Upper lobe of right lung (tissue), 1 donor: ENCODE data around the gene AP4E1. TPM values are rescaled to one million over a fixed set of nuclear protein-coding genes. Genes with fewer than 3 reads are reported as not detected.

Source experiments
- ATAC-seq: fragments of 200-7000 bp; cut with Tn5 transposase; one replicate; pipeline ENCODE4 v1.9.1; 2020; ENCODE audit warnings: mild to moderate bottlenecking, moderate library complexity
- DNase-seq: peaks from one replicate; pipeline ENCODE4 v3.0.0-alpha.2; 2020
- H3K27ac ChIP-seq: fragments of 200-600 bp; one replicate; pipeline ENCODE4 v1.8.0; 2022
- H3K27me3 ChIP-seq: fragments of 200-600 bp; one replicate; pipeline ENCODE4 v1.8.0; 2022; ENCODE audit warnings: mild to moderate bottlenecking
- H3K36me3 ChIP-seq: fragments of 200-600 bp; one replicate; pipeline ENCODE4 v1.8.0; 2022
- H3K4me1 ChIP-seq: fragments of 200-600 bp; one replicate; pipeline ENCODE4 v1.8.0; 2022
- H3K4me3 ChIP-seq: fragments of 200-600 bp; one replicate; pipeline ENCODE4 v1.8.0; 2022; ENCODE audit warnings: mild to moderate bottlenecking
- H3K9me3 ChIP-seq: fragments of 200-600 bp; one replicate; pipeline ENCODE4 v1.8.0; 2022
- CTCF ChIP-seq: fragments of 200-600 bp; IDR thresholded peaks from one replicate; pipeline ENCODE4 v1.8.0; 2022; ENCODE audit warnings: antibody characterized with exemption
- intact Hi-C: fragments of 100-400 bp; cut with DNase I; formaldehyde crosslinking; loops from one replicate; pipeline ENCODE4 v1.11.0; 2022
- total RNA-seq: library from RNA; stranded (reverse); fragmentation: NEBNext Ultra II Directional; extraction: Animal tissue kit (Norgen Biotek cat#: 25700); gene quantifications from one replicate; pipeline ENCODE4 v1.2.1, GENCODE V29; 2021
- donor health status: DM: no; HTN: yes; CAD: no; lungs with severe emphysema.

The AP4E1 gene
- total RNA-seq, 1 donor from 2014 or later, result 10.8 TPM

- H3K27me3 ChIP-seq, result no peaks in the 10 kb centered on the region
- H3K36me3 ChIP-seq, result no peaks in the 10 kb centered on the region
- H3K4me3 ChIP-seq, result no peak overlapping the region
- intact Hi-C loops, result no loop called here
- DNase-seq (no peak), ATAC-seq (no peak)
- H3K27ac ChIP-seq, result no peak overlapping the region
- TF ChIP-seq CTCF, result no peak
- no peaks in the 10 kb centered on the region for H3K9me3 ChIP-seq
- H3K4me1 ChIP-seq, result no peaks in the 10 kb centered on the region
These were observed 108.1 kb downstream of the AP4E1 start for GRCh38 chr15:51016615-51017014.

- H3K27me3 ChIP-seq, result no peaks in the 10 kb centered on the region
- DNase-seq (no peak), ATAC-seq (no peak)
- H3K27ac ChIP-seq, result no peak overlapping the region
- H3K36me3 ChIP-seq, result no peaks in the 10 kb centered on the region
- TF ChIP-seq CTCF, result no peak
- intact Hi-C loops, result no loop called here
- H3K4me3 ChIP-seq, result no peak overlapping the region
- no peaks in the 10 kb centered on the region for H3K9me3 ChIP-seq
- H3K4me1 ChIP-seq, result no peaks in the 10 kb centered on the region
These were observed 113.7 kb downstream of the AP4E1 start for GRCh38 chr15:51022206-51022605.

- intact Hi-C loops, result no loop called here
- Histone ChIP-seq H3K4me1 (no peaks in the 10 kb centered on the region), H3K9me3 (no peaks in the 10 kb centered on the region), H3K4me3 (no peak overlapping the region), H3K27me3 (no peaks in the 10 kb centered on the region), H3K36me3 (no peaks in the 10 kb centered on the region), H3K27ac (no peak overlapping the region)
- TF ChIP-seq CTCF, result no peak
- ATAC-seq, result no peak
- no peak for DNase-seq
These were observed 115.0 kb downstream of the AP4E1 start for GRCh38 chr15:51023499-51023898.

- H3K4me3 ChIP-seq, result no peak overlapping the region
- no peaks in the 10 kb centered on the region for H3K4me1 ChIP-seq
- H3K27me3 ChIP-seq, result no peaks in the 10 kb centered on the region
- H3K9me3 ChIP-seq, result no peaks in the 10 kb centered on the region
- intact Hi-C loops, result no loop called here
- no peak for DNase-seq
- TF ChIP-seq CTCF, result no peak
- H3K27ac ChIP-seq, result no peak overlapping the region
- ATAC-seq, result no peak
- H3K36me3 ChIP-seq, result no peaks in the 10 kb centered on the region
These were observed 116.4 kb downstream of the AP4E1 start for GRCh38 chr15:51024735-51025453.

- no peak for ATAC-seq
- no peak for TF ChIP-seq CTCF
- Histone ChIP-seq H3K27ac (no peak overlapping the region), H3K27me3 (no peaks in the 10 kb centered on the region), H3K4me1 (no peaks in the 10 kb centered on the region), H3K4me3 (no peak overlapping the region), H3K36me3 (no peaks in the 10 kb centered on the region), H3K9me3 (no peaks in the 10 kb centered on the region)
- intact Hi-C loops, result no loop called here
- no peak for DNase-seq
These were observed 117.0 kb downstream of the AP4E1 start for GRCh38 chr15:51025454-51025846.
